Stimulated activated naive CD4-positive, alpha-beta T cell (primary cell): ENCODE measurements around the gene MYADML2.

Source experiments
- DNase-seq, 6 experiments: peaks; one replicate each; lab custom pipeline; 2025; lab: John Stamatoyannopoulos, UW

The MYADML2 gene

GRCh38 chr17:81939881-81940385 lies 7.1 kb downstream of the MYADML2 start:
- no peak for DNase-seq

DNA sequence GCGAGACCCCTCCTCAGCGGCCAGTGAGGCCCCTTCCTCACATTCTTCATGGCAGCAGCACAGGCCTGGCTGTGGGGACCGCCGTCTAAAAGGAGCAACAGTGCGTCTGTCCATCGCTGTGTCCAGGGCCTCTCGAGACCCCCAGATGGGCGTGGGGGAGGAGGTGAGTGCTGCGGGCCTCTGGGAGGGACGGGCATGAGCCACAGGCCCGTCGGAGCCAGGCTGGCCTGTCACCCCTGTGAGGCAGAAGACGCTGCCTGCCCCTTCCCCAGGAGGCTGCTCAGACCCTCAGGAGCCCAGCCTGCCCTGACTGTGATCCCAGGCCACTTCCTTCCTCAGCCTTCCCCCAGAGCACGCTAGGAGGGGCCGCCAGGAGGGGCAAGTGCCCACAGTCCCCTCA lies 7.8 kb downstream of the MYADML2 start:
- DNase-seq, result no peak

GRCh38 chr17:81935709-81936084 lies 11.3 kb downstream of the MYADML2 start:
- DNase-seq, result no peak

DNA sequence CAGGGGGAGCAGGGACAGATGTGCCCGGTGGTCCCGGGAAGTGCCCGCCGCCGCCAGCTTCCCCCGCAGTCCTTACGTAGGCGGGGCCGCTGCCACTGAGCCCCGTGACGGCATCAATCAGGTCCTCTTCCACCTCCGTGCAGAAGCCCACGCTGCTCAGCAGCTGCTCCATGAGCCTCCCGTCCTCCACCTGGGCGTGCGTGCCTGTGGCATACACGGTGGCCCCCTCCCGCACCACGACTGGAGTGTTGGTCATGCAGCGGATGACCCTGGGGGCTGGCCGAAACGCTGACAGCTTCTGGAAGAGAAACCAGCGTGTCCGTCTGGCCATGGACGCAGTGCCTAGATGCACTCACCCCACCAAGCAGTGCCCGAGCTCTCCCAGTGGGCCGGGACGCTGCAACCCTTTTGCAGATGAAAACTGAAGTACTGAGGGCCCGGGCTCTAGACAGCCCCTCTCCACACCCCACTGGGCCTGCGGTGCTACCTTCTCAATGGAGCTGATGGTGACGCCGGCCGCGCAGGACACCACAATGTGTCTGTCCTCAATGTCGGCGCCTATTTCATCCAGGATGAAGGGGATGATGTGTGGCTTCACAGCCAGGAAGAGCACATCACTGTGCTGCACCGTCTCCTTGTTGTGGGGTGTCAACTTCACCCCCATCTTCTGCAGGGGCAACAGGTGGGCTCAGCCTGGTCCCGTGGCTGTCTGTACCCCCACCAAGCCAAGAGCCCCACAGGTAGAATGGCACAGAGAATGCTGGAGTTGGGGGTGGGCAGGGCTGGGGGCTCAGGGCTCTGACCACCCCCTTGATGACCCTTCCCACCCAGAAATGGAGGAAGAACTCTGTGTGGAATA lies 12.0 kb downstream of the MYADML2 start:
- no peak for DNase-seq

DNA sequence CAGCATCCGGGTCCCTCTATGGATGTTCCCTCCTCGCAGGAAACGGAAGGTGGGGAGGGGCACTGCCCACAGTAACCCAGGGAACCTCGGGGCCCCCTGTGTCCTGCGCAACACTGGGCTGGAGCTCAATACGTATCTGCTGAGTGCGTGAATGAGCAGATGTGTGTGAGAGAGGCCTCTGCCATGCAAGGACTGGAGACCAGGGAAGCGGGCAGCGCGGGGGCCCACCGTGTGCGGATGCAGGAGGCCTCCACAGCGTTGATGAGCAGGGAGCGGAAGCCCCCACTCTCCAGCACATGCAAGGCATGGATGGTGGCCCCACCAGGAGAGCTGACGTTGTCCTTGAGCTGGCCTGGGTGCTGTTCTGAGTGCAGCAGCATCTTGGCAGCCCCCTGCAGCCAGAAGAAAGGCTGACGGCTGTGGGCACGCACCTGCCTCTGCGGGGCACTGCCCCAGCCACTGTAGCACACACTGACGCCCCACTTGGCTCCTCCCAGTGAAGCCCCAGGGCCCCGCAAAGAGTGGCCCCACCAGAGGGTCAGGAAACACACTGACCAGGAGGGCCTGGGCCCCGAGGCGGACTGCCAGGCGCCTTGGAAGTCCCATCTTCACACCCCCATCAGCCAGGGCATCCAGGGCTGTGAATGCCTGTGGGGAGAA lies 12.8 kb downstream of the MYADML2 start:
- DNase-seq, result no peak

DNA sequence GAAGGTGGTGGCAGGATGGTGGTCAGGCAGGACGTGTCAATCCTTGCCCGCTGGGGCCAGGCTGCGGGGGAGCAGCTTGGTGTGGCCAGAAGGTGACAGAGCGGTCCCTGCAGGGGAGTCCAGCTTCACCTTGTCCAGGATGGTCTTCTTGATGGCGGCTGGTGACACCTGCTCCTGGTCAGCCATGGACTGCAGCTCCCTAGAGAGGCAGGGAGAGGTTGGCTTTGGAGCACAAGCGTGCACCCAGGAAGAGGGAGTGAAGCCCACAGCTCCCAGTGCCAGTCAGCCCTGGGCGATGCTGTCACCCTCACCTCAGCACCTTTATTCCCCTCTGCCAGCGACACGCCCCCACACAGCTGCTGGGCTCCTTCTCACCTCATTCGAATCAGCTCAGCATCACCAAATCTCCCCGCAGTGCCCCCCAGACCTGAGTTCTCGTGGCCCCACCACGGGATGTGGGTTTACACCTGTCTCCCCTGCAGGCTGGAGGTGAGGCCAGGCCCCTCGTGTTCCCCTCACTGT lies 13.8 kb downstream of the MYADML2 start:
- DNase-seq, result no peak

DNA sequence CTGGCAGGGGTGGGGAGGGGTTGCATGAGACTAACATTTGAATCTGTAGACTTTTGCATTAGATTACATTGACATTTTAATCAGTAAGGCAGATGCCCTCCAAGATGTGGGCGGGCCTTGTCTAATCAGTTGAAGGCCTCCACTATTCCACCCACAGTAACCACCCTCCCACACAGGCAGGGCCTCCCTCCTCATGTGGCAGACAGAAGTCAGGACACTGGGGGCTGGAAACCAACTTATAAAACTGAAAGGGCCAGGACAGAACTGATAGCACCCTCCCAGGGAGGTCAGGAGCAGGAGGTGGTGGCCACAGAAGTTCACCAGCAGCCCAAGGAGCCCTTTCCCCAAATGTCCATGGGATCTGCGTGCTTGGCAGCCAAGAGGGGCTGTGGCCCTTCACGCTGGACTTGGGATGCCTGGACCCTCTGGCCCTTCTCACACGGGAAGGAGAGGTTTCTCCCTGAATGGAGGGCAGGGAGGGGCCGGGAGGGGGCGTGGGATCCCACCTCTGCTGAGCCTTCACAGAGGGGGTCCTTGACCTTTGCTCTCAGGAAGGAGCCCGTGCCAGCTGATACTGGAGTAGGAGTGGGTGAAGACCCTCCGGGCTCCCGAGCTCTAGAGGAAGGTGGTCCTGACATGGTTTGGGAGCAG lies 14.6 kb downstream of the MYADML2 start:
- DNase-seq, result no peak

DNA sequence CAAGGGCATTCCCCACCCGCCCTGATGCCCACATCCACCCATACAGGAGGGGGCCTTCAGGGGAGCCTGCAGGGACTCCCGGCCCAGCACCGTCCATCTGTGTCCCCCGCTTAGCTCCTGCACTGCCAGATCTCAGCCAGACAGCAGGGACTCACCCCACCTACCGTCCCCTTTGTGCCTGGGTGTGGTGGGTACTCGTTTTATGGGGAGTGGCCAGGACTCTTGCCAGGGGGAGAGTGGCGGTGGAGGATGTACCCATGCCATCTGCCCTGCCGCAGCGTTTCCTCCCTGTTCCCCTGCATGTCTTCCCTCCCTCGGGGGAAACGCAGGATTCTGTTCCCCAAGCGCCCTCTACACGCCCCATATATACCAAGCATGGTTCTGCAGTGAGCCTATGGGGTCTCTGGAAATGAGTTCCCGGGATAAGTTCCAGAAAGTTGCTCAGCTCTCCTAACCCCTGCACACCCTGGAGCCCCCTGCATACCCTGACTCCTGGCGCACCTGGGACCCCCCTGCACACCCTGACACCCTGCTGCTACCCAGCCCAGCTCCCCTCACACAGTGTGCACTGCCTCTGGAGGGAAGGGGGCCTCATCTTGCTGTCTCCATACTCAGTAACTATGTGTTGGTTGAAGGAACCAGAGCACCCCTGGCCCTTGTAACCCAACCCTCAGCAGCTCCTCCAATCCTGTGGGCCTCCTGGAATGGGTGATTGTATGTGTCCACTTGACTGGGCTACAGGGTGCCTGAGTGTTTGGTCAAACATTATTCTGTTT lies 15.3 kb downstream of the MYADML2 start:
- DNase-seq, result no peak

- DNase-seq, result no peak
Observed at GRCh38 chr17:81931189-81931556, 15.9 kb downstream of the MYADML2 start.

- DNase-seq, result no peak
Observed at GRCh38 chr17:81930142-81931125, 16.6 kb downstream of the MYADML2 start.

- no peak for DNase-seq
Observed at GRCh38 chr17:81929253-81930141, 17.5 kb downstream of the MYADML2 start.

GRCh38 chr17:81928544-81929252 lies 18.3 kb downstream of the MYADML2 start:
- DNase-seq, result peak in 1 of 6 experiments; percentile 31

DNA sequence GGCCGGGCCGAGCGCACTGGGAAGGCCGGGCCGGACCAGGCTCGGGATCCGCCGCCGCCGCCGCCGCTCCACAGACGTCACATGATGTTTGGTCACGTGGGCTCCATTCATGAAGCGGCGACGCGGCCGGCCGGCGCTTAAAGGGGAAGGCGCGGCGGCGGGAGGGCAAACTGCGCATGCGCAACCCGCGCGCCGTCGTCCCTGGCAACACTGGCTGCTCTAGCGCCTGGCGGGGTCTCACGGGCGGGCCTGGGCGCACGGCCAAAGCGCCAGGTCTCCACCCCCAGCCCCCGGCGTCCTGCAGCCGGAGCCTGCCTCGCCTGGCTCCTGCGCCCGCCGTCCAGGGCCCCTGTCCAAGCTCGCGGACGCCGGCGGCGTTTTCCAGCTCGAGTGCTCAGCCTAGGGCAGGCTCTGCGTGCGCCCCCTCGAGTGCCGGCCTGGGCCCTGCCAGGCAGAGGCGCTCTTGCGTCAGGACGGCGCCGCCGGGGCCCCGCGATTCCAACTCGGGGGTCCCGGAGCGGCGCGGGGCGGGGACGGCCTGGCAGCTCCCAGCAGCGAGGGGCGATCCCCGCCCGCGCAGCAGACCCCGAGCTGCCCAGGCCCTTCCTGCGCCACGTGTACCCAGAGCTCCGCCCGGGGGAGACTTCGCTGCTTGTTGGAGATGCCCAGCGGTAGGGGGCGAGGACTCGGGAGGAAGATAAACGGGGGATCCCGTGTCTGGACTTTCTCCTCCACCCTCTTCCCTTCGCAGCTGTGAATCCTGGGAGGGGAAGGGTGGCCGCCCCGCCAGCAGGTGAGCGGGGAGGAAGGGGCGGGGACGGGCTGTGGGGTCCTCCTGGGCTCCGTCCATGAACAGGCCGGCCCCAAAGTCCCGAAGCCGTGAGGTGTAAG lies 19.1 kb downstream of the MYADML2 start, which contains the start of gene MAFG:
Gene MAFG (minus strand): TSS at position 83 of the 891 bp plus-strand sequence. CDS start 4,550 bp downstream, outside the sequence.
- DNase-seq, result peak; percentile 75 to 89 (median 85)

- DNase-seq, result no peak
Observed at GRCh38 chr17:81927152-81927652, 19.8 kb downstream of the MYADML2 start.

GRCh38 chr17:81926451-81927151 lies 20.4 kb downstream of the MYADML2 start:
- DNase-seq, result peak; percentile 25 to 55 (median 36)

DNA sequence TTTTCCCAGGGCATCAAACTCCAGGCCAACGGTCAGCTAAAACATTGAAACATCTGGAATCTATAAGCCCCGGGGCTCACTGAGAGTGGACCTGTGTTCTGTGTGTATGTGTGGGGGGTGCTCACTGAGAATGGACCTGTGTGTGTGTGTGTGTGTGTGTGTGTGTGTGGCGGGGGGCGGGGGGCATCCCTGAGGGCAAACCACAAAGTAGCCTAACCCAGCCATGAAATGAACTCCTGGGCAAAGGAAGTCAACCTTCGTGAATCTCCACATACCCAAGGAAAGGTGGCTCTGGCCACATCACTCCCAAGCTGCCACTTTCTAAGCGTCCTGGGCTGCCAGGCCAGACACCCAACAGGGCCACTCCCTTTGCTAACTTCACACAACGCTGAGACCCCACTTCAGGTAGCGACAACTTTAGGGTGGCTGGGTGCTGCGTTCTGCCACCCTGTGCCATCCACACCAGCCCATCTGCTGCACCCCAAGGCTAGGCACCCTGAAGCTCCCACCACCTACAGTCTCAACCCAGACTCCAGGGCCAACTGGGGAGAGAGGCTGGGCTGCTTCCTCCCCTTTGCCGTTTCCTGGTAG lies 21.1 kb downstream of the MYADML2 start:
- DNase-seq, result no peak
